NOMO-1 treated with dmso at 0.1 percent for 144 hours (cell line): ENCODE results near the gene OR8D2.
"Not testable (repeated sequence)": the region's sequence is repeated elsewhere in the genome, so short reads cannot be mapped to it uniquely, and the experiment has no call there.

ENCODE experiments used
- DNase-seq: peaks from one replicate; lab custom pipeline; 2025; ENCODE audit not compliant: unreplicated experiment; lab: John Stamatoyannopoulos, UW

OR8D2 gene

GRCh38 chr11:124294687-124295086 is 25.3 kb downstream of the OR8D2 start:
- peak; percentile 48 for DNase-seq

GRCh38 chr11:124285610-124286344 is 34.2 kb downstream of the OR8D2 start:
- DNase-seq, result no peak

- no peak for DNase-seq
Observed at GRCh38 chr11:124278261-124278660, 41.7 kb downstream of the OR8D2 start.

- no peak for DNase-seq
Observed at GRCh38 chr11:124277804-124278203, 42.2 kb downstream of the OR8D2 start.

- DNase-seq, result no peak
Observed at GRCh38 chr11:124277207-124277606, 42.8 kb downstream of the OR8D2 start.

- DNase-seq, result no peak
Observed at GRCh38 chr11:124276081-124276480, 43.9 kb downstream of the OR8D2 start.

- DNase-seq, result no peak
Observed at GRCh38 chr11:124274000-124274399, 46.0 kb downstream of the OR8D2 start.

- DNase-seq, result not testable (repeated sequence)
Observed at GRCh38 chr11:124270886-124271285, 49.1 kb downstream of the OR8D2 start.
